RWPE1 (cell line): ENCODE results near the gene PLEK.
A peak's percentile ranks its signal among the peaks of the same experiment; 100 is the strongest.

ENCODE experiments used
- CTCF ChIA-PET: fragments of 350-600 bp; sonication (Branson Sonifier 250); formaldehyde crosslinking; extraction: SDS; loops from one replicate; lab custom pipeline; 2021; lab: Yijun Ruan, JAX
- POLR2A ChIA-PET: fragments of 400-600 bp; formaldehyde crosslinking; extraction: SDS; loops from one replicate; lab custom pipeline; 2020; ENCODE audit warnings: antibody characterized with exemption; ENCODE audit not compliant: low non-redundant PET; lab: Yijun Ruan, JAX
- DNase-seq: peaks from one replicate; pipeline ENCODE4 v3.0.0; 2012; ENCODE audit warnings: low spot score
- H3K27ac ChIP-seq: fragments of 450-650 bp; 2 replicates; pipeline ENCODE4 v1.5.1; 2017
- TF ChIP-seq, protein P1 (sequence below): fragments of 450-650 bp; conservative IDR thresholded peaks from 2 replicates; pipeline ENCODE4 v1.5.1; 2017; ENCODE audit warnings: low read depth, mild to moderate bottlenecking

Gene PLEK

DNA sequence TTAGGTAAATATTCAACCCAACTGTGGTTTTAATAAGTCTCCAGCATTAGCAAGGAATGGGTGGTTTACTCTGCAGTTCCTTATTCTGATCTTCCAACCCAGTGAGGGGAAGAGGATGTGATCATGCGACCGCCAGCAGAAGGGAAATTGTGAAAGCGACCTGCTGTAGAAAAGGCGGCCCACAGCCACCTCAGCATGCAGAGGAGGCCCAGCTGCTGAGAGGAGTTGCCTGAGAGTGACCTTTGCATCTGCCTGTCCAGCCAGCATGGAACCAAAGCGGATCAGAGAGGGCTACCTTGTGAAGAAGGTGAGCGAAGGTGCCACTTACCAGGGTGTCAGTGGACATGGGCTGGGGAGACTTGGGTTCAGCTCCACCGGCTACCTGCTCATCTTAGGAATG is at the start of gene PLEK:
TSS of gene PLEK (plus strand) at position 196 of the 400 bp plus-strand sequence. CDS start at position 266, 70 bp downstream.
- TF ChIP-seq, protein P1, sequence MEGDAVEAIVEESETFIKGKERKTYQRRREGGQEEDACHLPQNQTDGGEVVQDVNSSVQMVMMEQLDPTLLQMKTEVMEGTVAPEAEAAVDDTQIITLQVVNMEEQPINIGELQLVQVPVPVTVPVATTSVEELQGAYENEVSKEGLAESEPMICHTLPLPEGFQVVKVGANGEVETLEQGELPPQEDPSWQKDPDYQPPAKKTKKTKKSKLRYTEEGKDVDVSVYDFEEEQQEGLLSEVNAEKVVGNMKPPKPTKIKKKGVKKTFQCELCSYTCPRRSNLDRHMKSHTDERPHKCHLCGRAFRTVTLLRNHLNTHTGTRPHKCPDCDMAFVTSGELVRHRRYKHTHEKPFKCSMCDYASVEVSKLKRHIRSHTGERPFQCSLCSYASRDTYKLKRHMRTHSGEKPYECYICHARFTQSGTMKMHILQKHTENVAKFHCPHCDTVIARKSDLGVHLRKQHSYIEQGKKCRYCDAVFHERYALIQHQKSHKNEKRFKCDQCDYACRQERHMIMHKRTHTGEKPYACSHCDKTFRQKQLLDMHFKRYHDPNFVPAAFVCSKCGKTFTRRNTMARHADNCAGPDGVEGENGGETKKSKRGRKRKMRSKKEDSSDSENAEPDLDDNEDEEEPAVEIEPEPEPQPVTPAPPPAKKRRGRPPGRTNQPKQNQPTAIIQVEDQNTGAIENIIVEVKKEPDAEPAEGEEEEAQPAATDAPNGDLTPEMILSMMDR: no peak
- DNase-seq: no peak
- no peak within 1 kb of the TSS for H3K27ac ChIP-seq
- POLR2A ChIA-PET: no interaction called here
- CTCF ChIA-PET: no interaction called here

DNA sequence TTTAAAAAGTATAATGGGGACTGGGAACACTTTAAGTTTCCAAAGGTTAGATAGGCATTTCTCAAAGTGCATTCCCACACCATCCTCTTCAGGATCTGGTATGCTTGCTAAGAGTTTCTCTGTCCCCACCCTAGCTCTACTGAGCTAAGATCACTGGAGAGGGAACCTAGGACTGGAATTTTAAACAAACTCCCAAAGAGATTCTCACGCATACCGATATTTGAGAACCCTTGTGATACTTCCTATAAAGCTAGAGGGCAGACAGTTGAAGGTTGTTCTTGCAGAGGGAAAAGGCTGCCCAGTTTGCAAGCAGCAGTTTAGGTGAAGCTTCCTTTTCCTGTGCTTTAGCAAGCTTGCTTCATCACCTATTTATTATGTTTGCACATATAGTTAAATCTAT is 49.0 kb upstream of the PLEK start:
- ChIA-PET CTCF (no interaction called here), POLR2A (no interaction called here)
- DNase-seq: no peak
- no peak overlapping the region for H3K27ac ChIP-seq
- TF ChIP-seq, protein P1: no peak

DNA sequence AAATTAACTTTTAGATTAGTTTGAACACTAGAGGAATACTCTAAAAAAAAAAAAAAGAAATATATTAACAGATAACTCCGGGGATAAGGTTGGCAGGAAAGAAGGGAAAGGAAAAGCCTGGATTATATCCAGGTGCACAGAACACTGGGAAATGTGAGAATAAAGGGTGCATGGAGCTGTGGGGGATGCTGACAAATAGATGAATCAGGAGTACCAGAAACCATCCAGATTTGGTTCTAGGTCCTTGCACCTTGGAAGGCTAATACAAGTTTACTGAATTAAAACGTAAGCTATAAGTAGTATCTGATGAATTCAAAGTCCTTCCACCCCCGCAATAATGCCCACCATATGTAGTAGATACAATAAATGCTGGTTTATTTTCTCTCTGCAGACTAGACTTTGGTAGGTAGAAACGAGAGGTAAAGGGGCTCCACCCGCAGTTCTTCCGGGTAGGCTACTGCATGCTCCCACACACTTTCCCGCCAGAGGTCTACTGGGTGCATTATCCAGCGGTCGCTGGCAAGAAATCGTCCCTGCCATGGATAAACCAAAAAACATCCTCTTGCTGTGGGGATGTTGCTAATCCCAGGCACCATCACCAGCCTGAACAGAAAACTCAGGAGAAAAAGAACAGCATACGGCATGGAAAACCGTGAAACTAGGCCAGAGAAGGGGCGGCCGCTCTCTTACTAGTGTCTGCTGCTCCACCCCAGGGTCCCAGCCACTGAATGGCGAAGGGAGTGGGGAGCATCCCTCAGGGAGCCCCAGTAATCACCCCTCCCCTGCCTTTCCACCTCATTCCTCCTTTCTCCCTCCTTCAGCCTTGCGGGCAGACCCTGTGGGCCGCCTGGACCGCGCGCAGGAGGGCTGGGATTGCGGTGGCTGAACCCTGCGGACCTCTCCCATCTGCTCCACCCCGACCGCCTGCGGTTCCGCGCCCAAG is 46.8 kb upstream of the PLEK start:
- CTCF ChIA-PET: no interaction called here
- no peak overlapping the region for H3K27ac ChIP-seq
- TF ChIP-seq, protein P1: no peak
- DNase-seq: no peak
- POLR2A ChIA-PET: no interaction called here

DNA sequence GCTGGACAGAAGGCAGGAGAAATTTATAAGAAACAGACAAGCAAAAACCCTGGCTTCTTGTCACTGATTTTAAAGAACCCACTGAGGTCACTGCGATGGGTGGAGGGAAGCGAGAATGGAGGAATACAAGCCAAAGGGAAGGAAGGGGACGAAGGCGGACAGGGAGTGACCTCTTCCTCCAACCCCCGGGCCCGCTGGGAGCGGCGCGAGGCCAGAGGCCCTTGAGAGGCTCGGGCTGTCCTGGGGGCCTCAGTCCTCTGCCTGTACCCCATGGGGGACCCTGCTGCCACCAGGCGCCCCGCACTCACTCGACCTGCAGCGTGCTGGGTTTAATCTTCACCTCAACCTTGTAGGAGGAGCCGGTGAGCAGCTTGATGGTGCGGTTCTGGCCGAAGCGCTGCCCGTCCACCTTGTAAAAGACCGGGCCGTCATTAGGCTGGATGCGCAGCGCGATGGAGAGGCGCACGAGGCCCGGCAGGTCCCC is 46.1 kb upstream of the PLEK start:
- ChIA-PET POLR2A (no interaction called here), CTCF (interaction anchor here (1.0 kb wide), 1 partner anchor 1478 kb away, joined by 3 read pairs; no protein-coding TSS in a partner anchor)
- TF ChIP-seq, protein P1: no peak
- H3K27ac ChIP-seq: peak overlapping the region; percentile 53
- no peak for DNase-seq

- POLR2A ChIA-PET: no interaction called here
- TF ChIP-seq, protein P1: no peak
- peak within 1 kb of the TSS; percentile 53 for H3K27ac ChIP-seq
- DNase-seq: peak; percentile 33
- CTCF ChIA-PET: interaction anchor here (0.6 to 1.0 kb wide), 3 partner anchors 38 to 1479 kb away, joined by 3 to 4 read pairs (median 3); no protein-coding TSS in a partner anchor
Measured at GRCh38 chr2:68319398-68320117, 45.5 kb upstream of the PLEK start, which contains the start of gene CNRIP1. TSS of gene CNRIP1 (minus strand) at chr2:68319949. CDS start at chr2:68319400, 549 bp downstream.

GRCh38 chr2:68320118-68320641 is 44.9 kb upstream of the PLEK start:
- TF ChIP-seq, protein P1: no peak
- ChIA-PET CTCF (interaction anchor here (0.6 to 1.0 kb wide), 3 partner anchors 38 to 1479 kb away, joined by 3 to 4 read pairs (median 3); no protein-coding TSS in a partner anchor), POLR2A (no interaction called here)
- peak; percentile 48 for DNase-seq
- H3K27ac ChIP-seq: peak overlapping the region; percentile 53
